GM18502 (cell line): ENCODE data around the gene KRT81.

Source experiments
- ATAC-seq: cut with Tn5 transposase; IDR thresholded peaks from one replicate; pipeline ENCODE4 v1.9.1; 2021; ENCODE audit warnings: mild to moderate bottlenecking; ENCODE audit not compliant: unreplicated experiment, poor library complexity

KRT81 gene

GRCh38 chr12:52291267-52291935 lies at the start of gene KRT81:
Gene KRT81 (minus strand): TSS chr12:52291534. CDS start chr12:52291465, 69 bp downstream.
- no peak for ATAC-seq

- ATAC-seq = no peak
Measured at GRCh38 chr12:52338241-52338960, 47.1 kb upstream of the KRT81 start.

- ATAC-seq = no peak
Measured at GRCh38 chr12:52337054-52337453, 45.7 kb upstream of the KRT81 start.

- no peak for ATAC-seq
Measured at GRCh38 chr12:52336641-52337040, 45.3 kb upstream of the KRT81 start.

GRCh38 chr12:52335598-52336262 lies 44.4 kb upstream of the KRT81 start:
- ATAC-seq = no peak

- ATAC-seq = no peak
Measured at GRCh38 chr12:52334185-52334584, 42.9 kb upstream of the KRT81 start.

- no peak for ATAC-seq
Measured at GRCh38 chr12:52333321-52333720, 42.0 kb upstream of the KRT81 start.

GRCh38 chr12:52332381-52332780 lies 41.0 kb upstream of the KRT81 start:
- no peak for ATAC-seq

- ATAC-seq = no peak
Measured at GRCh38 chr12:52331833-52332232, 40.5 kb upstream of the KRT81 start.

- ATAC-seq = no peak
Measured at GRCh38 chr12:52331039-52331438, 39.7 kb upstream of the KRT81 start.

- no peak for ATAC-seq
Measured at GRCh38 chr12:52327830-52328500, 36.6 kb upstream of the KRT81 start.

GRCh38 chr12:52327052-52327829 lies 35.9 kb upstream of the KRT81 start:
- peak; percentile 95 for ATAC-seq

GRCh38 chr12:52324153-52324444 lies 32.8 kb upstream of the KRT81 start:
- no peak for ATAC-seq

- no peak for ATAC-seq
Measured at GRCh38 chr12:52323416-52324152, 32.2 kb upstream of the KRT81 start.

- ATAC-seq = no peak
Measured at GRCh38 chr12:52323001-52323400, 31.7 kb upstream of the KRT81 start.

GRCh38 chr12:52322069-52322468 lies 30.7 kb upstream of the KRT81 start:
- ATAC-seq = no peak

- ATAC-seq = no peak
Measured at GRCh38 chr12:52321418-52321817, 30.1 kb upstream of the KRT81 start.

- no peak for ATAC-seq
Measured at GRCh38 chr12:52320784-52321400, 29.6 kb upstream of the KRT81 start, which contains the start of gene KRT83. Gene KRT83 (minus strand): TSS chr12:52321398. CDS start chr12:52321335, 63 bp downstream.

- no peak for ATAC-seq
Measured at GRCh38 chr12:52319097-52319496, 27.8 kb upstream of the KRT81 start.
